ENCODE results near the gene SYNE2.

Gene SYNE2

GRCh38 chr14:64196056-64196455 is 343.3 kb downstream of the SYNE2 start:
- Histone ChIP-seq H3K36me3 (ENCODE audit: control insufficient read depth, insufficient read depth, low read length) (peaks cover 4% of the 10 kb centered on the region), H3K9me3 (ENCODE audit: control insufficient read depth, low read length) (no peaks in the 10 kb centered on the region), H3K4me3 (ENCODE audit: insufficient read depth, low read depth, low read length) (no peak overlapping the region), H3K27me3 (ENCODE audit: control insufficient read depth, insufficient read depth, low read length, poor library complexity, severe bottlenecking) (no peaks in the 10 kb centered on the region), H3K27ac (ENCODE audit: insufficient read depth, low read depth, low read length, poor library complexity, severe bottlenecking) (no peak overlapping the region), H3K4me1 (ENCODE audit: control insufficient read depth, insufficient read depth, low read length) (peaks cover 28% of the 10 kb centered on the region)
- 81 to 85% methylated on average over 5 of the region's 5 CpGs for WGBS, 2 experiments

GRCh38 chr14:64196814-64197411 is 344.1 kb downstream of the SYNE2 start:
- Histone ChIP-seq H3K4me1 (ENCODE audit: control insufficient read depth, insufficient read depth, low read length) (peaks cover 28% of the 10 kb centered on the region), H3K27ac (ENCODE audit: insufficient read depth, low read depth, low read length, poor library complexity, severe bottlenecking) (peak overlapping the region; percentile 28), H3K36me3 (ENCODE audit: control insufficient read depth, insufficient read depth, low read length) (no peaks in the 10 kb centered on the region), H3K9me3 (ENCODE audit: control insufficient read depth, low read length) (no peaks in the 10 kb centered on the region), H3K4me3 (ENCODE audit: insufficient read depth, low read depth, low read length) (peak overlapping the region; percentile 27), H3K27me3 (ENCODE audit: control insufficient read depth, insufficient read depth, low read length, poor library complexity, severe bottlenecking) (no peaks in the 10 kb centered on the region)
- 7 to 10% methylated on average over 20 of the region's 20 CpGs for WGBS, 2 experiments

GRCh38 chr14:64197996-64198395 is 345.2 kb downstream of the SYNE2 start:
- H3K4me3 ChIP-seq (ENCODE audit: insufficient read depth, low read depth, low read length) = no peak overlapping the region
- 76 to 84% methylated on average over 3 of the region's 3 CpGs for WGBS, 2 experiments
- peaks cover 21% of the 10 kb centered on the region for H3K4me1 ChIP-seq (ENCODE audit: control insufficient read depth, insufficient read depth, low read length)
- H3K27ac ChIP-seq (ENCODE audit: insufficient read depth, low read depth, low read length, poor library complexity, severe bottlenecking) = no peak overlapping the region
- no peaks in the 10 kb centered on the region for H3K9me3 ChIP-seq (ENCODE audit: control insufficient read depth, low read length)
- no peaks in the 10 kb centered on the region for H3K36me3 ChIP-seq (ENCODE audit: control insufficient read depth, insufficient read depth, low read length)
- no peaks in the 10 kb centered on the region for H3K27me3 ChIP-seq (ENCODE audit: control insufficient read depth, insufficient read depth, low read length, poor library complexity, severe bottlenecking)

- Histone ChIP-seq H3K27ac (ENCODE audit: insufficient read depth, low read depth, low read length, poor library complexity, severe bottlenecking) (no peak overlapping the region), H3K9me3 (ENCODE audit: control insufficient read depth, low read length) (no peaks in the 10 kb centered on the region), H3K4me3 (ENCODE audit: insufficient read depth, low read depth, low read length) (no peak overlapping the region), H3K4me1 (ENCODE audit: control insufficient read depth, insufficient read depth, low read length) (peaks cover 21% of the 10 kb centered on the region), H3K36me3 (ENCODE audit: control insufficient read depth, insufficient read depth, low read length) (no peaks in the 10 kb centered on the region), H3K27me3 (ENCODE audit: control insufficient read depth, insufficient read depth, low read length, poor library complexity, severe bottlenecking) (no peaks in the 10 kb centered on the region)
- 83 to 88% methylated on average over 3 of the region's 3 CpGs for WGBS, 2 experiments
These were observed 345.7 kb downstream of the SYNE2 start for GRCh38 chr14:64198486-64198885.

GRCh38 chr14:64200170-64200569 is 347.4 kb downstream of the SYNE2 start:
- Histone ChIP-seq H3K9me3 (ENCODE audit: control insufficient read depth, low read length) (no peaks in the 10 kb centered on the region), H3K36me3 (ENCODE audit: control insufficient read depth, insufficient read depth, low read length) (no peaks in the 10 kb centered on the region), H3K4me1 (ENCODE audit: control insufficient read depth, insufficient read depth, low read length) (peaks cover 21% of the 10 kb centered on the region), H3K27me3 (ENCODE audit: control insufficient read depth, insufficient read depth, low read length, poor library complexity, severe bottlenecking) (no peaks in the 10 kb centered on the region), H3K27ac (ENCODE audit: insufficient read depth, low read depth, low read length, poor library complexity, severe bottlenecking) (no peak overlapping the region), H3K4me3 (ENCODE audit: insufficient read depth, low read depth, low read length) (no peak overlapping the region)
- 23 to 30% methylated on average over 4 of the region's 4 CpGs for WGBS, 2 experiments

- H3K4me3 ChIP-seq (ENCODE audit: insufficient read depth, low read depth, low read length) = no peak overlapping the region
- peaks cover 13% of the 10 kb centered on the region for H3K4me1 ChIP-seq (ENCODE audit: control insufficient read depth, insufficient read depth, low read length)
- 89 to 90% methylated on average over 7 of the region's 7 CpGs for WGBS, 2 experiments
These were observed 348.5 kb downstream of the SYNE2 start for GRCh38 chr14:64201296-64201695.

GRCh38 chr14:64201921-64202545 is 349.2 kb downstream of the SYNE2 start:
- H3K4me1 ChIP-seq (ENCODE audit: control insufficient read depth, insufficient read depth, low read length) = peaks cover 8% of the 10 kb centered on the region
- no peaks in the 10 kb centered on the region for H3K9me3 ChIP-seq (ENCODE audit: control insufficient read depth, low read length)
- 95 to 97% methylated on average over 18 of the region's 18 CpGs for WGBS, 2 experiments
- no peak overlapping the region for H3K27ac ChIP-seq (ENCODE audit: insufficient read depth, low read depth, low read length, poor library complexity, severe bottlenecking)
- H3K36me3 ChIP-seq (ENCODE audit: control insufficient read depth, insufficient read depth, low read length) = no peaks in the 10 kb centered on the region
- H3K4me3 ChIP-seq (ENCODE audit: insufficient read depth, low read depth, low read length) = no peak overlapping the region
- H3K27me3 ChIP-seq (ENCODE audit: control insufficient read depth, insufficient read depth, low read length, poor library complexity, severe bottlenecking) = no peaks in the 10 kb centered on the region

More at GRCh38 chr14:64201296-64201695, 348.5 kb downstream of the SYNE2 start:
- Histone ChIP-seq H3K36me3 (ENCODE audit: control insufficient read depth, insufficient read depth, low read length) (no peaks in the 10 kb centered on the region), H3K27me3 (ENCODE audit: control insufficient read depth, insufficient read depth, low read length, poor library complexity, severe bottlenecking) (no peaks in the 10 kb centered on the region), H3K27ac (ENCODE audit: insufficient read depth, low read depth, low read length, poor library complexity, severe bottlenecking) (no peak overlapping the region), H3K9me3 (ENCODE audit: control insufficient read depth, low read length) (no peaks in the 10 kb centered on the region)

- H3K4me1 ChIP-seq (ENCODE audit: control insufficient read depth, insufficient read depth, low read length) = peaks cover 8% of the 10 kb centered on the region
- H3K27me3 ChIP-seq (ENCODE audit: control insufficient read depth, insufficient read depth, low read length, poor library complexity, severe bottlenecking) = no peaks in the 10 kb centered on the region
- no peak overlapping the region for H3K27ac ChIP-seq (ENCODE audit: insufficient read depth, low read depth, low read length, poor library complexity, severe bottlenecking)
- 88 to 90% methylated on average over 10 of the region's 10 CpGs for WGBS, 2 experiments
- H3K36me3 ChIP-seq (ENCODE audit: control insufficient read depth, insufficient read depth, low read length) = no peaks in the 10 kb centered on the region
- H3K9me3 ChIP-seq (ENCODE audit: control insufficient read depth, low read length) = no peaks in the 10 kb centered on the region
- no peak overlapping the region for H3K4me3 ChIP-seq (ENCODE audit: insufficient read depth, low read depth, low read length)
These were observed 349.9 kb downstream of the SYNE2 start for GRCh38 chr14:64202716-64203115.

GRCh38 chr14:64203366-64204006 is 350.7 kb downstream of the SYNE2 start:
- H3K27ac ChIP-seq (ENCODE audit: insufficient read depth, low read depth, low read length, poor library complexity, severe bottlenecking) = no peak overlapping the region
- H3K4me1 ChIP-seq (ENCODE audit: control insufficient read depth, insufficient read depth, low read length) = peaks cover 8% of the 10 kb centered on the region
- 86 to 96% methylated on average over 3 to 4 of the region's 4 CpGs for WGBS, 2 experiments
- H3K27me3 ChIP-seq (ENCODE audit: control insufficient read depth, insufficient read depth, low read length, poor library complexity, severe bottlenecking) = no peaks in the 10 kb centered on the region
- no peak overlapping the region for H3K4me3 ChIP-seq (ENCODE audit: insufficient read depth, low read depth, low read length)
- H3K36me3 ChIP-seq (ENCODE audit: control insufficient read depth, insufficient read depth, low read length) = peaks cover 6% of the 10 kb centered on the region
- H3K9me3 ChIP-seq (ENCODE audit: control insufficient read depth, low read length) = no peaks in the 10 kb centered on the region

- H3K27me3 ChIP-seq (ENCODE audit: control insufficient read depth, insufficient read depth, low read length, poor library complexity, severe bottlenecking) = no peaks in the 10 kb centered on the region
- H3K4me3 ChIP-seq (ENCODE audit: insufficient read depth, low read depth, low read length) = no peak overlapping the region
- 93 to 98% methylated on average over 7 of the region's 7 CpGs for WGBS, 2 experiments
- peaks cover 39% of the 10 kb centered on the region for H3K36me3 ChIP-seq (ENCODE audit: control insufficient read depth, insufficient read depth, low read length)
- H3K9me3 ChIP-seq (ENCODE audit: control insufficient read depth, low read length) = no peaks in the 10 kb centered on the region
- H3K27ac ChIP-seq (ENCODE audit: insufficient read depth, low read depth, low read length, poor library complexity, severe bottlenecking) = no peak overlapping the region
- H3K4me1 ChIP-seq (ENCODE audit: control insufficient read depth, insufficient read depth, low read length) = no peaks in the 10 kb centered on the region
These were observed 355.5 kb downstream of the SYNE2 start for GRCh38 chr14:64208261-64208660.

Data from ectodermal cell (in vitro differentiated cells).